HG02840 (cell line): ENCODE results near the gene SPC24.
A peak's percentile ranks its signal among the peaks of the same experiment; 100 is the strongest.
"Not testable (repeated sequence)": the region's sequence is repeated elsewhere in the genome, so short reads cannot be mapped to it uniquely, and the experiment has no call there.

ENCODE experiments used
- ATAC-seq: cut with Tn5 transposase; IDR thresholded peaks from one replicate; pipeline ENCODE4 v1.9.1; 2021; ENCODE audit warnings: mild to moderate bottlenecking, moderate library complexity, moderate number of reproducible peaks; ENCODE audit not compliant: unreplicated experiment, low FRiP score

The SPC24 gene

GRCh38 chr19:11098327-11098726 lies 57.3 kb downstream of the SPC24 start:
- ATAC-seq, result no peak

GRCh38 chr19:11097367-11097766 lies 58.2 kb downstream of the SPC24 start:
- not testable (repeated sequence) for ATAC-seq

GRCh38 chr19:11096210-11096841 lies 59.3 kb downstream of the SPC24 start:
- ATAC-seq, result peak; percentile 31
